HG03175 (cell line): Measurements from ENCODE around the gene COPS4.
"Not testable (repeated sequence)": the region's sequence is repeated elsewhere in the genome, so short reads cannot be mapped to it uniquely, and the experiment has no call there.

Experiments used
- ATAC-seq: cut with Tn5 transposase; IDR thresholded peaks from one replicate; pipeline ENCODE4 v1.9.1; 2021; ENCODE audit warnings: mild to moderate bottlenecking, moderate library complexity; ENCODE audit not compliant: unreplicated experiment

The COPS4 gene

DNA sequence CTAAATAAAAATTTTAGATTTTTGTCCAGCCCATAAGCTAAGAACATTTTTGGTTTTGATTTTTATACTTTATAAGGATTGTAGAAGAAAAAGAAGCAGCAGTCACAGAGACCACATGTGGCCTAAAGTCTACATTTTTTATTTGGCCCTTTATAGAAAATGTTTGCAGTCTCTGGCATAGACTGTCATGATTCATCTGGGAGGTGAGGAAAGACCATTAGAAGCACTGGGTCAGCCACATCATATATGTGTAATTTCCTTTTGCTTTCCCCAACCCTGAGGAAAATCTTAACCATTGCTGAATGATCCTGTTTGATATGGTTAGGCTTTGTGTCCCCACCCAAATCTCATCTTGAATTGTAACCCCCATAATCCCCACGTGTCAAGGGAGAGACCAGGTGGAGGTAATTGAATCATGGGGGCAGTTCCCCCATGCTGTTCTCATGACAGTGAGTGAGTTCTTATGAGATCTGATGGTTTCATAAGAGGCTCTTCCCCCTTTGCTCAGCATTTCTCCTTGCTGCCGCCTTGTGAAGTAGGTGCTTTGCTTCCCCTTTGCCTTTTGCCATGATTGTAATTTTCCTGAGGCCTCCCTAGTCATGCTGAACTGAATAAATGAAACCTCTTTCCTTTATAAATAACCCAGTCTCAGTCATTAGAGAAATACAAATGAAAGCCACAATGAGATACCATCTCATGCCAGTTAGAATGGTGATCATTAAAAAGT, 12.1 kb upstream of the COPS4 start:
- no peak for ATAC-seq

DNA sequence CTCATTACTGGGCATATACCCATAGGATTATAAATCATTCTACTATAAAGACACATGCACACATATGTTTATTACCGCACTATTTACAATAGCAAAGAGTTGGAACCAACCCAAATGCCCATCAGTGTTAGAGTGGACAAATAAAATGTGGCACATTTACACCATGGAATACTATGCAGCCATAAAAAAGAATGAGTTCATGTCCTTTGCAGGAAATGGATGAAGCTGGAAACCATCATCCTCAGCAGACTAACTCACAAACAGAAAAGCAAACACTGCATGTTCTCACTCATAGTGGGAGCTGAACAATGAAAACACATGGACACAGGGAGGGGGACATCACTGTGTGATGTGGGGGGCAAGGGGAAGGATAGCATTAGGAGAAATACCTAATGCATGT, 11.4 kb upstream of the COPS4 start:
- ATAC-seq, result not testable (repeated sequence)

DNA sequence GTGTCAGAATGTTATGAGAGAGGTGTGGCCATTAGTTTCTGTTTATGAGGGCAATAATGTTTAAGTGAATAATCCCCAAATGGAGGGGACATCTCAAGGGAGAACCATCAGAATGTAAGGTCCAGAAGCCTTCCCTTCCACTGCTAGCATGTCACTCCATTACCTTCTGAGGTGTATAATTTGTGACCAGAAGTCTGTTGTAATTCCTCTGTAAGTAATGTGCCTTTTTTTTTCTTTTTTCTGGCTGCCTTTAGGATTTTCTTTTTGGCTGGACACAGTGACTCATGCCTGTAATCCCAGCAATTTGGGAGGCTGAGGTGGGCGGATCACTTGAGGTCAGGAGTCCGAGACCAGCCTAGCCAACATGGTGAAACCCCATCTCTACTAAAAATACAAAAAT, 10.8 kb upstream of the COPS4 start:
- ATAC-seq, result no peak

DNA sequence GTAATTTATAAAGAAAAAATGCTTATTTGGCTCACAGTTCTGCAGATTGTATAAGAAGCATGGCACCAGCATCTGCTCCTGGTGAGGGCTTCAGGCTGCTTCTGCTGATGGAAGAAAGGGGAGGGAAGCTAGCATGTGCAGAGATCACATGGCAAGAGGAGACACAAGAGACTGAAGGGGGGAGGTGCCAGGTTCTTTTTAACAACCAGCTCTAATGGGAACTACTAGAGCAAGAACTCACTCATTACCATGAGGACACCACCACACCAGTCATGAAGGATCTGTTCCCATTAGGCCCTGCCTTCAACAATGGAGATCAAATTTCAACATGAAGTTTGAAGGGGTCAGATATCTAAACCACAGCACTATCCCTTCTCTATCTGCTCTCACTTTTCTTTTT, 9.4 kb upstream of the COPS4 start:
- ATAC-seq, result no peak

DNA sequence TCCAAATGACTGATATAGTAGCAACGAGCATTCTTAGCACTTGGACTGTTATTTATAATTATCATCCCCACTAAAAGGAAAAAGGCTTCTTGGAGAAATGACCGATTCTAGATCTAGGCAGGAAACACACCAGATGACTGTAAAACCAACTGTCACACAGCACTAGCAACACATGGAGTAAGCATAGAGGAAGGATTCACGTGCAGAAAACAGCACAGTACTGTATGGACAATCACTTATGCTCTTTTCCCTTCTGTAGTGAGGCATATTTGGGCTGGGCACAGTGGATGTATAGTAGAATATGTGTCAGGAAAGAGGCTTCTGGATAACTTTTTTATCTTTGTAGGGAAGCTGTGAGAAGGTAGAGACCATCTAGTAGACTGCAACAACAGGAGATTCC, 6.0 kb upstream of the COPS4 start:
- no peak for ATAC-seq

DNA sequence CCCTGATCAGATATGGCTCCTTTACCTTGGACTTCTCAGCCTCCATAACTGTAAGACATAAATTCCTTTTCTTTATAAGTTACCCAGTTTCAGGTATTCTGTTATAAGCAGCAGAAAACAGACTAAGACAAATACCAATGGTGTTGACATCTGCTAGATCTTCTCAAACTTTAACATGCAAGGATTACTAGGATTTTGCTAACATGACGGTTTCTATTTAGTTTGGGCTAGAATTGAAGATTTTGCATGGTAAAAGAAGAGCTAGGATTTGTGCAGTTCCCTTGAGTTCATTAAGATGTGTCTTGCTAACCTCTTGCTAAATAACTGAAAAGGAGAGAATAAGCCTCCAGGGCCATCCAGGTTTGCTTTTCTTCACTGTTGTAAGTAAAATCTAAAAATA, 5.3 kb upstream of the COPS4 start:
- no peak for ATAC-seq

DNA sequence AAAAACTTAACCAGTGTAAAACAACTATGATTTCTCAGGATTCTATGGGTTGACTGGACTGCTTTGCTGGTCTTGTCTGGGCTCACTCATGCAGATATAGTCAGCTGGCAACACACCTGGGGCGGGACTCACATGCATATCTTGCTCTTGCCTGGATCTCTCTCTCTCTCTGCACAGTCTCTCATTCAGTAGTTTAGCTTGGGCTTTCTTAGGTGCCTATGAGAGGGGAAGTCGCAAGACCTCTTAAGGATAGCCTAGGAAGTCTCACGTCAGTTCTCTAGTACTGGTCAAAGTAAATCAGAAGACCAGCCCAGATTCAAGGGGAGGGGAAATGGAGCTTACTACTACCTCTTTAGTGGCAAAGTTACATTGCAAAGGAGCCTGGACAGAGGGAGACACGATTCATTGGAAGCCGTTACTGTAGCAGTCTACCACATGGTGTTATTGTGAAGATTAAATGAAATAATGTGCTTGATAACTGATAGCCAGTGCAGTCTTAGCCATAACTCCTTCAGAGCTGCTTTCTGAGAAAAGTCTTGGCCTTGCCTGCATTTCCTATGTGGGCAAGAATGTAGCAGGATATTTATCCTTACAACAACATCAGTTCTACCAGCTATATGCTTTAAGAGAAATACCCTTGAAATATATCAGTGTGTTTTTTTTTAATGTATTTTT, 2.1 kb downstream of the COPS4 start:
- ATAC-seq, result no peak

DNA sequence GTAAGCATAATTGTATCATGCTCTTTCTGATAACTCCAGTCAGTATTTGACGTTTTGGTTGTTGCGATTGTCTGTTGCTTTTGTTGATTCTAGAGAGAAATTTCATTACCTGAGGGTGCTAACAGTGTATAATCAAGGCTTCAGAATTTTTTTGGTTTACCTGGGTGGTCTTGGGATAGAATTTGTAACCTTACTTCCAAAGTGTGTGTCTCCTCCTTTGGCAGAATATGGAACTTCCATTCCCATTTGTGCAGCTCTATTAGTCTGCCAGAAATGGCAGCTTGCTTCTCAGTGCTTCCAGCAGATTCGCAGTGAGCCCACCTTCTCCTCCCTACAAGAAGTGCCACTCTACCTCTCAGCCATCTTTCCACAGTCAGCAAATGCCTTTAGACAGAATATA, 5.3 kb downstream of the COPS4 start:
- ATAC-seq, result no peak

DNA sequence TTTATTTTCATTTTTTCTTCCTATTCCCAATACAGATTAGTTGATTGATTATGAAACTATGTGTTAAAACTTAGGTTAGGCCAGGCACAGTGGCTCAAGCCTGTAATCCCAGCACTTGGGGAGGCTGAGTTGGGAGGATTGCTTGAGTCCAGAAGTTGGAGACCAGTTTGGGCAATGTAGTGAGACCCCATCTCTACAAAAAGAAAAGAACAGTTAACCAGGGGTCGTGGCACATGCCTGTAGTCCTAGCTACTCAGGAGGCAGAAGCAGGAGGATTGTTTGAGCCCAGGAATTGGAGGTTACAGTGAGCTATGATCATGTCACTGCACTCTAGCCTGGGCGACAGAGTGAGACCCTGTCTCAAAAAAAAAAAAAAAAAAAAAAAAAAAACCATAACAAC, 8.2 kb downstream of the COPS4 start:
- ATAC-seq, result not testable (repeated sequence)

DNA sequence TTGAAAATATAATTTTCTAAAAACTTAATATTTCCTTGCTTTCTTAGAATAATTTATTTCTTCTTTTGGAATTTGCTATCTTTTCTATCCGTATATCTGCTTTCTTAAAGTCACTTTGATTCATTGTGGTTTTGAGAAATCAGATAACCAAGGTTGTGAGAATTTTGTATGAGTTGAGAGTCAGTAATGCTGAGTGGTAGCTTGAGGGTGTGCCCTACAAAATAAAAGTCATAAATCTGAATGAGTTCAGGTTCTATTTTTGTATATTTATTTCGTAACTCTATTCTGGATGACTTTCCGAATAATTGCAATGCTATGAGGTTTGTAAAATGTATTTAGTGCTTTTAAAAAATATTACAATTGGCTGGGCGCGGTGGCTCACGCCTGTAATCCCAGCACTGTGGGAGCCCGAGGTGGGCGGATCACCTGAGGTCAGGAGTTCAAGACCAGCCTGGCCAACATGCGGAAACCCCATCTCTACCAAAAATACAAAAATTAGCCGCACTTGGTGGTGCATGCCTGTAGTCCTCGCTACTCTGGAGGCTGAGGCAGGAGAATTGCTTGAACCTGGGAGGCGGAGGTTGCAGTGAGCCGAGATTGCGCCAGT, 8.9 kb downstream of the COPS4 start:
- ATAC-seq, result no peak

DNA sequence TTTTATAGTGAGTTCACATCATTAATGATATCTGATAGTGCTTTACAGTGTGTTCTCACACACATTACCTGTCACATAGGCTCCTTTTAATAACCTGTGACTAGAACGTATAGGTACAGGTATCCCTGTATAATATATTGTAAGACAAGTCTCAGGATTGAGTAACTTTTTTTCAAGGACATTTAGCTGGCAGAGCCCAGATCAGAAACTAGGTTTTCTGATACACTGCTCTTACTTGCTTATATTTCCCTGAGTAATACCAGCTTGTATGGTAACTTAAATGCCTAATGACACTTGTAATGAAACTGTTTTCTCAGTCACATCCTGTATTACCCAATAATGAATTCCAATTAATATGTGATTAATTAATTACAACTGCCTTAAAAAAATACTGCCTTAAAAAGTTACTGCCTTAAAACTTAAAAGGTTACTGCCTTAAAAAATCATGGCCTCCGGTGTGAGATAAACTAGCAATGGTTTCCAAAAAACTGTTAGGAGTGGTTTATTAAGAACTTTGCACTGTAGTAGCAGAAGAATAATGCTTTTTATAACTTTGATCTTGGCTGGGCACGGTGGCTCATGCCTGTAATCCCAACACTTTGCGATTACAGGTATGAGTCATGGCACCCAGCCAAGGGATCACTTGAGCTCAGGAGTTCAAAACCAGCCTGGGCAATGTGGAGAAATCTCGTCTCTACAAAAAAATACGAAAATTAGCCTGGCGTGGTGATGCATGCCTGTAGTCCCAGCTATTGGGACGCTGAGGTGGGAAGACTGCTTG, 11.9 kb downstream of the COPS4 start:
- ATAC-seq, result no peak

DNA sequence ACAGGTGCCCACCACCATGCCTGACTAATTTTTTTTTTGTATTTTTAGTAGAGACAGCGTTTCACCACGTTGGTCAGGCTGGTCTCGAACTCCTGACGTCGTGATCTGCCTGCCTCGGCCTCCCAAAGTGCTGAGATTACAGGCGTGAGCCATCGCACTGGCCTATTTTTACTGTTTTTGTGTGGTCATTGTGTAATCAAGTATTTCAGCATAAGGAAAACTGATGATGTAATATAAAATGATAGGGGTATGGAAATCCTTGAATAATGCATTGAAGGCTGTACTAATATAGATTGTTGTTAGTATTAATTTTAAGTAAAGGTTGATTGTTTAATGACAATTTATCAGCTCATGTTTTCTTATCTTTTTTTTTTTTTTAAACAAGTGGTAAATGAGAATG, 13.8 kb downstream of the COPS4 start:
- not testable (repeated sequence) for ATAC-seq

DNA sequence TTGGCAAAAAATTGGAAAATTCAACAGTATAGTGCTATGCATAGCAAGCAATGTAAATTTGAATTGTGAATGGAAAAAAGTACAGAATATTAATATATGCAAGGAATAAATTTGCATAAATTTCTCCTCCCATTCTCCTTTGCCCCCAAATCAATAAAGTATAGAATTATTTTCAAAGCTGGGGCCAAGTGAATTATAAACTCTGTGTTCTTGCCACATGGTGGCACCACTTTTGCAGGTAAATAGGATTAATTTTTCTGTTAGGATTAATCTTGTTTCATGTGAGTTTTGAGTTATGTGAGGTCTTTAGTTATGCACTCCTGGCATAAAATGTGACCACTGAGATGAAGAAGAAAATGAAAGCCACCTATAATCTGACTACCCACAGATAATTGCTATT, 19.9 kb downstream of the COPS4 start:
- ATAC-seq, result no peak

DNA sequence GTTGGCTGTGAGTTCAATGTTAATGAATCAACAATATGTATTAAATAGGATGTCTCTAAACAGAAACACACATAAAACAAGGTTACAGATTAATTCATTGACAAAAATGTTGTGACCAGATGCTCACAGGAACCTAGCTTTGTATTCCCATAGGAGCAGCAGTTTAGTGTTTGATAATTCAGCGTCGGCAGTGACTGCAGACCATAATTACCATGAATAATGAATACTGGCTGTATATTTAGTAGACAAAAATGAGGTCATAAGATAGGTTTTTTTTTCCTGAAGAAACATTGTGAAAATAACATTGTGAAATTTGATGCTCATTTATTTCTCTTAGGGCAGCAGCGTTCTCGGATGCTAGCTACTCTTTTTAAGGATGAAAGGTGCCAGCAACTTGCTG, 27.8 kb downstream of the COPS4 start:
- no peak for ATAC-seq

DNA sequence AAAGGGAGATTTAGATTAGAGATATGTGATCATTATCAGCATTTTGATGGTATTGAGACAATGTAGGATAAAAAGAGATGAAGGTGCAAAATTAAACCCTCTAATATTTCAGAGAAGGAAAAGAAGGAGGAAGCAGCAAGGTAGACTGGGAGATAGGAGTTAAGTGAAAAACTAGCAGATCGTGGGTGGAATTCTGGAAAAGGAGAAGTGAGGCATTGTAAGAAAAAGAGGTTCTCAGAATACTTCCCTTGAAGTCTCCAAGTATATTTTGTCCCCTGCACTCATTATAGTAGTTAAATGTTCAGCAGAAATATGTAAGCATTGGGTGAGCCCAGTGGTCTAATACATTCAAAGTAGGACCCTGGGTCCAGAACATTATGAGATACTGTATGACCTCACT, 30.3 kb downstream of the COPS4 start:
- ATAC-seq, result no peak

DNA sequence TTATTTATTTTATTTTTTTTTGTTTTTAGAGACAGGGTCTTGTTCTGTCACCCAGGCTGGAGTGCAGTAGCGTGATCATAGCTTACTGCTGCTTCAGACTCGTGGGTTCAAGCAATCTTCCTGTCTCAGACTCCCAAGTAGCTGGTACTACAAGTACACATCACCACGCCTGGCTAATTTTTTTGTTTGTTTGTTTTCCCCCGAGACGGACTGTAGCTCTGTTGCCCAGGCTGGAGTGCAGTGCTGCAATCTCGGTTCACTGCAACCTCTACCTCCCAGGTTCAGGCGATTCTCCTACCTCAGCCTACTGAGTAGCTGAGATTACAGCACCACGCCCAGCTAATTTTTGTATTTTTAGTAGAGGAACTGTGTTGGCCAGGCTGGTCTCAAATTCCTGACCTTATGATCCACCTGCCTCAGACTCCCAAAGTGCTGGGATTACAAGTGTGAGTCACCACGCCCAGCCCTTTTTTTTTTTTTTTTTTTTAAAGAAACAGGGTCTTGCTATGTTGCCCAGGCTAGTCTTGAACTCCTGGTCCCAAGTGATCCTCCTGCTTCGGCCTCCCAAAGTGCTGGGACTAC, 32.2 kb downstream of the COPS4 start:
- ATAC-seq, result no peak

DNA sequence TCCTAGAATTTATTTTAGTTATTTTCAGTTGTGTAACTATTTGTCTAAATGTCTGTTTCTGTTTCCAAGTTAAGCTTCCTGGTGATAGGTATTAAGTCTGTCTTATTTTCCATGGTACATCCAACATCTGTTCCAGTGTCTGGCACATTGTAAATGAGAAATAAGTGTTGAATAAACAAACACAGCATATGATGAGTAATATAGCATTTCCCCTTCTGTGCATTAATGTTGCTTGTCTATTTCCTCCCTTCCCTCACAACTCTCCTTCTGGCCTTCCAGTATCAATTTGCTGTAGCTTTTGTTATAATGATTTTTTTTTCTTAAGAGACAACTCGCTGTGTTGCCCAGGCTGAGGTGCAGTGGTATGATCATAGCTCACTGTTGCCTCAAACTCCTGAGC, 36.1 kb downstream of the COPS4 start:
- ATAC-seq, result no peak

DNA sequence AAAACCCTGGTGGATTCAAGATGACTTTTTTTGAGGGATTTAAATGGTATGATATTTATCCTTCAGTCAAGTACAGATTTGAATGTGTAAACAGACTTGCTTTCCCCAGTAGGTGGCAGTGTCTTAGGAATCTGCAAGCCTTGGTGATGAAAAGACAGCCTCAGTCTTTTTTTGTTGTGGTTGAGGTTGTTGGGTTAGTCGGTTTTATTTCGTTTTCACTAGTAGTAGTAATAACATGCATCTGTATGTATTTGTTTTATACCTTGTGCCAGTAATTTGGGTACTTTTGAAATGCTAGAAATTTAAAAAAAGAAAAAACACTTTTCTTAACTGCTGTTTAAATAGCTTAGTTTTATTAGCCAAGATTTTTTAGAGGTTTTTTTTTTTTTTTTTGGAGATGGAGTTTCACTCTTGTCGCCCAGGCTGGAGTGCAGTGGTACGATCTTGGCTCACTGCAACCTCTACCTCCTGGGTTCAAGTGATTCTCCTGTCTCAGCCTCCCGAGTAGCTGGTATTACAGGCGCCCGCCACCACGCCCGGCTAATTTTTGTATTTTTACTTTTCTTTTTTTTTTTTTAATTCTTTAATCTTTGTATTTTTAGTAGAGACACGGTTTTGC, 39.2 kb downstream of the COPS4 start:
- peak; percentile 86 for ATAC-seq

DNA sequence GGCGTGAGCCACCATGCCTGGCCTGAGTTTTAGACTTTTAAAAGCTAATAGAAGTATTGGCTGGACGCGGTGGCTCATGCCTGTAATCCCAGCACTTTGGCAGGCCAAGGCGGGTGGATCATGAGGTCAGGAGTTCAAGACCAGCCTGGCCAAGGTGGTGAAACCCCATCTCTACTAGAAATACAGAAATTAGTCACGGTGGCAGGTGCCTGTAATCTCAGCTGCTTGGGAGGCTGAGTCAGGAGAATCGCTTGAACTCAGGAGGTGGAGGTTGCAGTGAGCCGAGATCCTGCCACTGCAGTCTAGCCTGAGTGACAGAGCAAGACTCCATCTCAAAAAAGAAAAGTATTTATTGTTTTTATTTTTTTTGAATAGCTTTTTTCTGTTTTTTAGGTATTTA, 39.8 kb downstream of the COPS4 start:
- not testable (repeated sequence) for ATAC-seq

DNA sequence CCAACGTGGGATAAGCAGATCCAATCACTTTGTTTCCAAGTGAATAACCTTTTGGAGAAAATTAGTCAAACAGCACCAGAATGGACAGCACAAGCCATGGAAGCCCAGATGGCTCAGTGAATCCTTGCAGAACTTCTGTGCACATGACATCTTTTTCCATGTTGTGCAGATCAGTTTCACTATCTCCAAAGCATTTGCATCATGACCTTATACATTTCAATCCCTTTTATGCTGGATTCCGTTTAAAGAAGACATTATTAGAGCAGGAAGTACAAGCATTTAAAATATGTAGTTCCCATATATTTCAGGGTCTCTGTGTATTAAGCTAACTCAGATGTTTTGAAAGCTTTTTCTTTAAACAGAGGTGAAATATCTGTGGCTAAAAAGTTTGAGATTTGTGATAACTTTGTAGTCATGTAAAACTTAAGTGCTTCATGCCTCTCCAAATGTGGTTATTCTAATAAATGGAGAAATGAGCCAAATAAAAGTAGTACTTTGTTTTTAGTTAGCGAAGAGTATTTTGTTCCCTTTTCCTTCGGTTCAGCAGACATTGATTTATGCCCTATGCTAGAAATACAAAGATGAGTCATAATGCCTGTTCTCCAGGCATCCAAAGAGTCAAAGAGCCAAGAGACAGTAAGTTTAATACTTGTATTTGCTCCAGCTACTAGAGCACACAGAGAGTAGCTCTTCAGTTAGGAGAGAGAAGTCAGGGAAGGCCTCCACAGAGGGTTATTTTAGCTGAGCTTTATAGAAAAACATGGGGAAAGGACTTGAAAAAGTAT, 40.5 kb downstream of the COPS4 start:
- no peak for ATAC-seq
